Ovary (tissue), 9 donors: Measurements from ENCODE around the gene PLA2G2D. TPM values are rescaled to one million over a fixed set of nuclear protein-coding genes. Genes with fewer than 3 reads are reported as not detected.
"Not testable (repeated sequence)": the region's sequence is repeated elsewhere in the genome, so short reads cannot be mapped to it uniquely, and the experiment has no call there.

Experiments
- DNase-seq, 5 donors: peaks; one replicate each; pipeline ENCODE4 v3.0.0-alpha.2; 2019 to 2020
- H3K27ac ChIP-seq, 2 donors: fragments of 200-600 bp; one replicate each; pipeline versions ENCODE4 v1.5.1 to v1.8.0; 2019 to 2022
- H3K27me3 ChIP-seq: fragments of 200-600 bp; one replicate; pipeline ENCODE4 v1.8.0; 2022
- H3K36me3 ChIP-seq: fragments of 200-600 bp; sonication (generic); one replicate; pipeline ENCODE4 v1.5.1; 2019
- H3K4me1 ChIP-seq: one replicate; pipeline ENCODE4 v1.8.1; 2013; ENCODE audit warnings: mild to moderate bottlenecking, moderate library complexity; ENCODE audit not compliant: insufficient read depth
- H3K4me3 ChIP-seq: fragments of 200-600 bp; sonication (generic); one replicate; pipeline ENCODE4 v1.5.1; 2017
- H3K9me3 ChIP-seq, 2 donors: fragments of 200-600 bp in 1 of 2; sonication (generic) in 1 of 2; one replicate each; pipeline versions ENCODE4 v1.5.1 to v1.8.1; 2013 to 2019; ENCODE audit warnings: mild to moderate bottlenecking in 1 of 2, moderate library complexity in 1 of 2
- CTCF ChIP-seq, 3 donors: fragments of 450-650 bp in 2 of 3; fragments of 200-600 bp in 1 of 3; IDR thresholded peaks; one replicate each; pipeline versions ENCODE4 v1.5.1 to v1.8.0; 2016 to 2022; ENCODE audit warnings: antibody characterized with exemption in 3 of 3, mild to moderate bottlenecking in 1 of 3
- EP300 ChIP-seq: sonication (generic); formaldehyde crosslinking; IDR thresholded peaks from one replicate; pipeline ENCODE4 v1.6.1; 2017; ENCODE audit warnings: antibody characterized with exemption
- POLR2A ChIP-seq: fragments of 450-650 bp; IDR thresholded peaks from one replicate; pipeline ENCODE4 v1.6.1; 2017; ENCODE audit warnings: antibody characterized with exemption, mild to moderate bottlenecking, moderate library complexity
- WGBS, 3 donors: extraction: QIAGEN DNeasy Blood & Tissue Kit in 1 of 3; methylation state at CpG; one replicate each; pipeline versions ENCODE4 v1.1.5 to v1.1.7; 2013 to 2017; 5-methylcytosine and 5-hydroxymethylcytosine counted together
- intact Hi-C, 4 donors: fragments of 100-400 bp; cut with DNase I; formaldehyde crosslinking; loops; one replicate each; pipeline versions ENCODE4 v1.11.0 to v1.15.1; 2022 to 2023
- polyA plus RNA-seq, 2 donors: library from polyadenylated mRNA; stranded (reverse); fragments of 200-250 nt in 1 of 2; fragments of 350-450 nt in 1 of 2; fragmentation: Illumina TruSeq in 1 of 2; extraction: RNeasy Lipid Tissue Mini Kit (QIAGEN cat#74804) in 1 of 2; gene quantifications; one replicate each; pipeline ENCODE4 v1.2.3, GENCODE V29; 2013 to 2014
- total RNA-seq, 7 donors: library from RNA; depleted of rRNA in 2 of 7; stranded (reverse); fragments of >200 nt in 2 of 7; fragmentation: NEBNext Ultra II Directional in 3 of 7; extraction: Animal tissue kit (Norgen Biotek cat#: 25700) in 3 of 7; gene quantifications; one replicate each; pipeline versions ENCODE4 v1.1.0 to v1.2.4, GENCODE V29; 2016 to 2023
- donor health status: DM: no; HTN: no; CAD: no; lungs with moderate emphysema.
- donor health status: DM: no; HTN: no; CAD: no.
- donor health status: Bipolar disorder and iron deficiency.
- donor health status: DM: yes; HTN: yes; CAD: no.
- donor health status: DM: no; HTN: no; CAD: no.
- donor health status: DM: yes; HTN: yes; CAD: no.

PLA2G2D gene
- total and polyA plus RNA-seq, 9 donors: 0.12 to 2.1 (median 0.12) TPM; not detected in 6

GRCh38 chr1:20137604-20138003, 18.3 kb upstream of the PLA2G2D start:
- intact Hi-C loops: no loop called here
- Histone ChIP-seq H3K9me3 (no peaks in the 10 kb centered on the region), H3K4me3 (no peak overlapping the region), H3K36me3 (no peaks in the 10 kb centered on the region), H3K4me1 (no peaks in the 10 kb centered on the region), H3K27ac (no peak overlapping the region), H3K27me3 (no peaks in the 10 kb centered on the region)
- DNase-seq: no peak
- 95 to 100% (median 95%) methylated on average over 1 of the region's 1 CpG for WGBS, 3 donors
- TF ChIP-seq CTCF (IDR thresholded peaks at IDR 0.05) (no peak), POLR2A (no peak), EP300 (no peak)

DNA sequence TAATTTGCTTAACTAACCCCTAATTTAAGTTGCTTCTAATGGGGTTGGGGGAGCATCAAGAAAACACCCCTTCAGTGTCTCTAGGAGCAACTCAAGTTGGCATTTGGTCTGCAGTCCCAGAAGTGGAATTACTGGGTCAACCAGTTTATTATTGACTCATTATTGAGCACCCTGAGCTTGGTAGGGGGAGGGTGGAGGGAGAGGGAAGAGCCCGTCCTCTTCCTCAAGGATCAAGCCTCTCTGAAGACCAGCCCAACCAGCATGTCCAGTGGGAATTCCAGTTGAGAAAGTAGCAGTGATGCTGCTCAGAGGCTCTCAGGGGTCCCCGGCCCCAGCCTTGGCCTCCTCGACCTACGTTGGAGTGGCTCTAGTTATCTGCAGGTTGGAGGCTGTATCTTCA, 17.7 kb upstream of the PLA2G2D start:
- H3K4me1 ChIP-seq: no peaks in the 10 kb centered on the region
- no peak for DNase-seq
- H3K27ac ChIP-seq: no peak overlapping the region
- H3K4me3 ChIP-seq: no peak overlapping the region
- WGBS, 3 donors: 93 to 98% (median 96%) methylated on average over 4 of the region's 4 CpGs
- TF ChIP-seq CTCF (IDR thresholded peaks at IDR 0.05) (no peak), POLR2A (no peak), EP300 (no peak)
- H3K9me3 ChIP-seq: no peaks in the 10 kb centered on the region
- intact Hi-C loops: no loop called here
- no peaks in the 10 kb centered on the region for H3K27me3 ChIP-seq
- no peaks in the 10 kb centered on the region for H3K36me3 ChIP-seq

- intact Hi-C loops: no loop called here
- H3K36me3 ChIP-seq: no peaks in the 10 kb centered on the region
- H3K4me3 ChIP-seq: no peak overlapping the region
- no peaks in the 10 kb centered on the region for H3K9me3 ChIP-seq
- DNase-seq: no peak
- H3K27me3 ChIP-seq: no peaks in the 10 kb centered on the region
- 90 to 95% (median 93%) methylated on average over 3 of the region's 3 CpGs for WGBS, 3 donors
- H3K4me1 ChIP-seq: no peaks in the 10 kb centered on the region
- H3K27ac ChIP-seq: no peak overlapping the region
- TF ChIP-seq CTCF (IDR thresholded peaks at IDR 0.05) (no peak), EP300 (no peak), POLR2A (no peak)
Measured at GRCh38 chr1:20136249-20136648, 16.9 kb upstream of the PLA2G2D start.

GRCh38 chr1:20134995-20135394, 15.7 kb upstream of the PLA2G2D start:
- no peaks in the 10 kb centered on the region for H3K9me3 ChIP-seq
- no peak overlapping the region for H3K4me3 ChIP-seq
- intact Hi-C loops: no loop called here
- no peak for TF ChIP-seq POLR2A
- no peak for TF ChIP-seq EP300
- TF ChIP-seq CTCF (IDR thresholded peaks at IDR 0.05): no peak
- no peak overlapping the region for H3K27ac ChIP-seq
- WGBS, 3 donors: 83 to 86% (median 85%) methylated on average over 3 of the region's 3 CpGs
- H3K36me3 ChIP-seq: no peaks in the 10 kb centered on the region
- no peaks in the 10 kb centered on the region for H3K27me3 ChIP-seq
- H3K4me1 ChIP-seq: no peaks in the 10 kb centered on the region
- DNase-seq: no peak

GRCh38 chr1:20130518-20130917, 11.2 kb upstream of the PLA2G2D start:
- H3K27me3 ChIP-seq, H3K36me3 ChIP-seq, H3K4me1 ChIP-seq, H3K27ac ChIP-seq, DNase-seq, H3K4me3 ChIP-seq, H3K9me3 ChIP-seq, intact Hi-C loops: not testable (repeated sequence)
- 90 to 95% (median 92%) methylated on average over 3 of the region's 3 CpGs for WGBS, 3 donors
